Stimulated activated CD8-positive, alpha-beta memory T cell treated with anti-CD3 and anti-CD28 coated beads, Interleukin-4, amount 100 ng/mL, for 1 hour (primary cell): ENCODE results near the gene RAD1.

Experiments used
- DNase-seq, 2 donors: peaks; one replicate each; pipeline ENCODE4 v3.0.0-alpha.2; 2020; ENCODE audit warnings: low read depth in 2 of 2, low spot score in 1 of 2

RAD1 gene

DNA sequence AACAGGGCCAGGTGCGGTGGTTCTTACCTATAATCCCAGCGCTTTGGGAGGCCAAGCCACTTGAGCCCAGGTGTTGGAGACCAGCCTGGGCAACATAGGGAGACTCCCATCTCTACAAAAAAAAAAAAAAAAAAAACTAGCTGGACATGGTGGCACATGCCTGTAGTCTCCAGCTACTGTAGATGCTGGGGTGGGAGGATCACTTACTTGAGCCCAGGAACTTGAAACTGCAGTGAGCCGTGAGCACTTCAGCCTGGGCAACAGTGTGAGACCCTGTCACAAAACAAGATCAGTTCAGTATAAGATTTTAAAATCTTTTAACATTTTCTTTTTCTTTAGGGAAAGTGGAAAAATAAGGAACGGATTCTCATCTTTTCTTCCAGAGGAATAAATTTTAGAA is 2.7 kb upstream of the RAD1 start:
- no peak for DNase-seq

DNA sequence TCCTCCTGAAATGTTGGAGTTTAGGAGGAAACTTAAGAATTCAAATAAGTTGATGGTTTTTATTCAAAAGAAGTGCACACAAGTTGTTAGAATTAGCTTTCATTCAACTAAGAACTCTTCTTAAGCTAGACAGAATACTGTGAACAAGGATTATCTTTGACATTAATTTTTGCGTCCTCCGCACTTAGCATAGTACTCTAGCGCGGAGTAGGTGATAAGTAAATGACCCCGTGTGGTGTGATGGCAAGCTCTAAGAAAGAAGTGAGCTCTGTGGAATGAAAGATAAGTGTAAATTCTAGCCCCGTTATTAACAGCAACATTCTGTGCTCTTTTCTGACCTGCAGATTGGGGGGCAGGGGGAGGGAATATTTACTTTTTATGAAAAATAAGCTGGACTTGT is 1.2 kb upstream of the RAD1 start:
- no peak for DNase-seq

DNA sequence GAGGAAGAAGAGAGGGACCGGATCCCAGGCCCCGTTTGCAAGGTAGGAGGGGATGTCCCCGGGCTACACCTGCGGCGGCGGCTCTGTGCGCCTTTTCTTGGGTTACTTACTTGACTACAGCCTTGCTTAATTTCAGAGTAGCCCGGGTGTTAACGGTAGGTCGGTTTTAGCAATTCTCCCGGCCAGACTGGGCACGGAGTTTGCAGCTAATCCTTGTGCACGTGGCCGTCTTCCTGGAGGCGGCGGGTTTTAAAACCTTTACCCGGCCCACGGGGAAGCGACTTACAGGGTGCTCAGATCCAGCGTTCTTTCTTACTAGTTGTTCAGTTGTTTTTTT is 520 bp upstream of the RAD1 start:
- no peak for DNase-seq

DNA sequence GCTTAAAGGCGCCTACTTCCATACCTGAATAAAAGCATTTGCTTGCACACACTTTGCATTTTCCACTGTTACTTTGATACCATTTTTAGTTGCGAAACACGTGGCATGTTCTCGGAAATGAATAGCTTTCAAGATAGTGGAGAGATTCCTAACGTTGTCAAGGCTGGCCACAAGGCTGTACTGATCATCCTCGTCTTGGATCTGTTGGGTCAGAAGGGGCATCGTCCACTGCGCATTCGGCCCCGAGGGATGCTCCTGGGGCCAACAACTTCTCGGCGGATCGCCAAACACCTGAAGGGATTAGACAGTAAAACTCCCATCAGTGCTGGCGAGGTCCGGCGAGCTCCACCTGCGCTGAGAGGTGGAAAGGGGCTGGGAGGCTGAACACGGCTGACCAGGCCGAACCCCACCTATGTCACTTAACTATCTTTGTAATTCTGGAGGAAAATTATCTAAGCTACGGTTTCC is 599 bp downstream of the RAD1 start:
- no peak for DNase-seq

DNA sequence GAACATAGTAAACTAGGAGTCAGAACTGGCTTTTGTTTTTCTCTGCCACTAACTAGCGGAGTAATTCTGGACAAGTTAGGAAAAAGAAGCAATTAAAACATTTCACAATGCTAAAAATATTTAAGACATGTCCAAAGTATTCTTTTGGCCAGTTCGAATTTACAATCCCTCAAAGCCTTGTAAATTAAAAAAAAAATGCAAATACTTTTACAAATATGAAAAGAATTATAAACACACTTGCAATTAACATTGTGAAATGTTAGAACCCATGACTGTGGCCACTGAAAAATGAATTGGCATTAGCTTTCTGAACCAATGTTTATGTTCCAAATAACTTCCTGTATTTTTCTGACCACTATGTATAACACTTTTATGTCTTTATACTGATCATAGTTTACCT is 2.2 kb downstream of the RAD1 start:
- no peak for DNase-seq

DNA sequence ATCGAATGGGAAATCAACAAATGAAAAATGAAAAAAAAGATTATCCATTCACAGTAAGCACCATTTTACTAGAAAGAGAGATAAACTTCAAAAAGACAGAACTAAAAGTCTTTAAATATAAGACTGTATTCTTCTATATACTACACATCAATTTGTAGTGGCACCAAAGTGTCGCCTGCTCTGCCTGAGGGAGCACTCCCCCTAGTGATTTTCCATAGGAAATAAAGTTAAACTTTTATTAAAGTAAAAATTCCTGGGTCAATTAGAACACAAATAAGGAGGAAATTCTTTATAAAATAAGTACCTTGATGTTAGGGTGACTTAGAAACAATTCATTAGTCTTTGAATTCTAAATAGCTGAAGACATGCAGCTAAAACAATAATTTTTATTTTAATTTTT is 9.7 kb downstream of the RAD1 start:
- DNase-seq, result no peak

DNA sequence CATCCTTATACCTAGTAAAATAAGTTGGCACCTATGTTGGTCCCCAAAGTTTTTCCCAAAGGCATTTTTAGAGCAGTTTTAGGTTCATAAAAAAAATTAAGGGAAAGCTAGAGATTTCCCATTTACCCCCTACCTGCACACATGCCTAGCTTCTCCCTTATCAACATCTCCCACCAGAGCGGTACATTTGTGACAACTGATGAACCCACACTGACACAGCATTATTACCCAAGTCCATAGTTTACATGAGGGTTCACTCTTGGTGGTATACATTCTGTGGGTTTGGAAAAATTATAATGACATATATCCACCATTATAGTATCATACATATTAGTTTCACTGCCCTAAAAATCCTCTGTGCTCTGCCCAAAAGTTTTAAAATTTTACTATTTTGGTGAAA is 12.0 kb downstream of the RAD1 start:
- DNase-seq, result no peak

DNA sequence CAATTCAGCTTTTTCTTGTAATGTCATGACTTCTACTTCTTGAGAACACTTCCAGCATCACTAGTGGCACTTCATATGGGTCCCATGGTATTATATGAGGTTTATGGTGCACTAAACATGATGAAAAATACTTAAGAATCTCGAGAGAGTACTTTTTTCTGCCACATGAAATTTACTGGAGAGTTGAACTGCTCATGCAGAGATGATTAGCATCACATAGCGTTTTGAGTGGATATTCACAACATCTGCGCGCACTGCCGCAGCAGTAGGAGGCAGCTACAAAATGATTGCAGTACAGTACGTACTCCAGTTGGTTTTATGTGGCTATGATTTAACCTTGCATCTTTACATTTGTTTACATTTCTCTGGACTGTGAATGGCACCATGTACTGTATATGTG is 14.7 kb downstream of the RAD1 start:
- no peak for DNase-seq

DNA sequence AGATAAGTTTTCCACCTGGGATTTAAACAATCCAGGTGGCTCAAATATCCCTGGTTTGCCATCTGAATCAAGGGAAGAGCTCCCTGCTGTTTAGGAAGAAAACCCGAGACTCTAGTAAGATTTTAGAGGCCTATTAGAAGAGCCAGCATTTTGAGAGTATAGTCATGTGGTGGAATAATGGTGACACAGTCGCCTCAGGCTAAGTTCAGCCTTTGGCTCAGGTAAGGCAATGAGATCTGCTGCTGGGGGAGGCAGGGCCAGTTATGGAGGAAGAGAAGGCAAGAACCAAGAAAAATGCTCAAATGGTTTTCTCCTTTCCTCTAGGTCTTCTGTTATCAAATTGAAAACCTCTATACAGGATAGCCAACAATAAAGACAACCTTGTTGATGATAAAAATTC is 16.2 kb downstream of the RAD1 start:
- no peak for DNase-seq

DNA sequence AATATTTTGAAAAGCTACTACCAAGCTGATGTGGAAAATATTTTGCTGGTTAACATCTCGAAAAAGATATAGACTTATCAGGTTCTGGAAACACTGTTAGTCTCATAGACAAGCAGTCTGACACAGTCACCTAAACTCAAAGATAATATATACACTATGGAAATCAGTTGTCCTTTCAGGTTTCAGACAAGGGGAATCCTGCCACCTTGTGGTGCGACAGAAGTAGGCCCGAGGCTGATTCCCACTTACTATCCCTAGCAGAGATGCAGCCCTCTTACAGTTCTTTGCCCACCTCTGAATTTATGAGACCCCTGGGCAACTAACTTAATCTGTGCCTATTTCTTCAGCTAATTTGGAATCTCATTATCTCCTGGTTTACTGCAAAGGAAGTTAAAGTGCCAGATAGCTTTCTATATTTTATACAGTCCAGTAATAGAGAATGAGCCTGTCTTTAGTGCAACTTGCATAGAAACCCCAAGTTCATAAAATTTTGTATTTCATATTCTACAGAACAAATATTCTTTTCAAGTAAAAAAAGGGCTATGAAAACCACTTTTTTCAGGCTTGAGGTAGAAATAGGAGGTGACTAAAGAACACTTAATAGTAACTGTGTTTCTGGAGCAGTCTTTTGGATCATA is 16.9 kb downstream of the RAD1 start:
- DNase-seq, result peak; percentile 29 to 31

DNA sequence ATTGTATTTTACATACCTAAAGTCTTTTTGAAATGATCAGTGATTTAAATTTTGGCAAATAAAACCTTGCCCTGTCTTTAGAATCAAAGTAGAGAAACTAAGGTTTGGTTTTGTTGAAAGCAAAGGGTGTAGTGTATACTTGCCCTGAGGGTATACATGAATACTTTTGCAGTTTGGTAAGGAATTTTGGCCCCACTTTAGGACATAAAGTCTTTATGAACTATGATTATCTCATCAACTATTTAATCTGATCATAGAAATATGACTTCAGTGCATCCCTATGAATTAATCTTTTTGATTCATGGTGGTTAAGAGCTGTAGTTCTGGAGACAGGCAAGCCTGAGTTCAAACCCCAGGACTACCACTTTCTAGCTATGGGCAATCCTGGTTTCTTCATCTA is 17.7 kb downstream of the RAD1 start:
- DNase-seq, result no peak

DNA sequence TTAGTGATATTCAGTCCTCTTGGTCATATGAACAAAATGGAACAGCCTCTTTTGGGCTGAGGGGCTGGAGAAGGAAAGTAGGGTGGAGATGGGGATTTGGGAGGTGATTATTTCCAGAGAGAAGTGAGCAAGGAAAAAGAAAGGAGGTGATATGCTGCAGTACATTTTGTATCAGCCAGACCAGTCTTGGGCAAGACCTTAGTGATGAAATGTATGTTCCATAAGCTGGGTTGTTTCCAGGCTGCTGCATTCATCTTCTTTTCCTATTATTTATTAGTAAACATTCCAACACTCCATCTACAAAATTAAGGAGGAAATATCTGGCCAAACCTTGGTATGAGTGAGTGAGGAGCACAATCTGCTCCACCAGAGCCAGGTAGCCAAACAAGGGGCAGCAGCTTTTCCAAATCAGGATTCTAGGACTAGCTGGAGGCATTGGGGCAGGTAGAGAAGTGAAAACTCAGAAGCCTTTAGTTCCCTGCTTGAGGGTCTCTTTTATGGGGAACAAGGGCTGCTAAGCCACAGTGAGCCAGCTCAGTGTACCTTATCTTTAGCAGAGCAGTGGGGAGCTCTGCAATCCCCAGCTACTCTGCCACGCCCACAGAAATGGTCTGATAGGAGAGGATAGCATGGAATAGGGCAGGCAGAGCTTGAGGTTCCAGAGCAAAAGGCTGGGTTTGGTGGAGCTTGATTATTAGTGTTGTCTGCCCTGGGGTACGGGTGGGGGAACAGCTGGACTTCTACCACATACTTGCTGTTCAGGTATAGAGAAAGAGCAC is 19.5 kb downstream of the RAD1 start:
- no peak for DNase-seq

DNA sequence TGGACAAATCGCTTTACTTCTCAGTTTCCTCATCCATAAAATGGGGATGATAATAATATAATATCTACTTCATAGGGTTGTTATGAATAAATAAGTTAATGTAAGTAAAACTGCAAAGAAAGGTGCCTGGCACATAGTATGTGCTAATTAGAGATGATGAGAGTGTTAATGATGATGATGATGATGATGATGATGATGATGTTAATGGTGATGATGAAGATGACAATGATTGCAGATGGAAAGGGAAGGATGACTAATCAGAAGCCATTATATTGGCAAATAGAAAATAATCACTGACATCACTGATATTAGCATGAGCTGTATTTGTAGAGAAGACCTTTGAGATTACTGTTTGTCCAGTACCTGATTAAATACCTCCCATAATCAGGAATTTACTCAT is 20.6 kb downstream of the RAD1 start:
- no peak for DNase-seq

DNA sequence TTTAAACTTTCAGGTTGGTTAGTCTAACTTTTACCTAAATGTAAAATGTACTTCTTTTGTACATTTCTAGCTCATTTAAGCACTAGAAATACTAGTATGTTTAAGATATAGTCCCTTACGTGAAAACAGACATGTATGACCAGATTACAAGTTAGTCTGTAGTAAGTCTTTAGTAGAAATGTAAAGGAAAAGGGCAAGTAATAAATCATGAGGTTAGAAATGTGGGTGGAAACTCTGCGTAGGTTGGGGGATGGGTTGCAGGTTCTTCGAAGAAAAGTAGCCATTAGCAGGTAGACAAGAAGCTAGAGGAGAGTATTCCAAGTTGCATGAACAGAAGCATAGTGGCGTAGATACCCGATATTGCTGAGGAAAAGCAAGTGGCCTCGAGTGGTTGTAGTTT is 22.9 kb downstream of the RAD1 start:
- no peak for DNase-seq

DNA sequence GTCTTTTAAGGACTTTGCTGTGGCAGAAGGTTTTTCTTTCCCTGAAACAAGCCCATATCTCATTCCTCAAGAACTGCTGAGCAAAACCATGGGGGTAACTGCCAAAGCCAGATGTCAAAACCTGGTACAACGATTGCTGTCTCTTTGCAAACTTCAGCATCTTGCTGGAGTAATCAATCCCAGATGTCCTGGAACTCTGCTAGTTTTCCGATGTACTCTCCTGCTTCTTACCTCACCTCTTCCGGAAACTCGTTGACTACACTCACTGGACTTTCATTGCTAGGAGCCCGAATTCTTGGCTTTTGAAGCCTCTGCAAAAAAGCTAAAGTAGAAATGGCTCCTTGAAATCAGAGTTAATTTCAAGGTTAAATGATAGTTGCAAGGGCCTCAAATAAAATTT is 23.3 kb downstream of the RAD1 start:
- DNase-seq, result no peak

DNA sequence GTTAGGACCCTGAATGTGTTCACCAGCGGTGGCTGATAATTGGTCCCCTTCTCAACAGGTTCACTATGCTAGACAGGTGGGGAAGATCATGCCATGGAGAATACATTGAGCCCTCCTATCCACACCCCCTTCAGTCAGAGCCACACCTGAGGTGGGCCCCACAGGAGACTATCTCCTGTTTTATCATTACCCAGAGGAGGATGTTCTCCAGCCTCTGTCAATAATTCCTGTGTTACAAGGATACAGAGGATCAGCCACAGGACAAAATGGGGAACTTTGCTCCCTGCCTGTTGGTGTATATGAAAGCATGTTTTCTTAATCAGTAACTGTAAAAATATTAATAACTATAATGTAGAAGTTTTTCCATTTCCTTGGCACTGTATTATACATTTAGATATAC is 25.9 kb downstream of the RAD1 start:
- no peak for DNase-seq

DNA sequence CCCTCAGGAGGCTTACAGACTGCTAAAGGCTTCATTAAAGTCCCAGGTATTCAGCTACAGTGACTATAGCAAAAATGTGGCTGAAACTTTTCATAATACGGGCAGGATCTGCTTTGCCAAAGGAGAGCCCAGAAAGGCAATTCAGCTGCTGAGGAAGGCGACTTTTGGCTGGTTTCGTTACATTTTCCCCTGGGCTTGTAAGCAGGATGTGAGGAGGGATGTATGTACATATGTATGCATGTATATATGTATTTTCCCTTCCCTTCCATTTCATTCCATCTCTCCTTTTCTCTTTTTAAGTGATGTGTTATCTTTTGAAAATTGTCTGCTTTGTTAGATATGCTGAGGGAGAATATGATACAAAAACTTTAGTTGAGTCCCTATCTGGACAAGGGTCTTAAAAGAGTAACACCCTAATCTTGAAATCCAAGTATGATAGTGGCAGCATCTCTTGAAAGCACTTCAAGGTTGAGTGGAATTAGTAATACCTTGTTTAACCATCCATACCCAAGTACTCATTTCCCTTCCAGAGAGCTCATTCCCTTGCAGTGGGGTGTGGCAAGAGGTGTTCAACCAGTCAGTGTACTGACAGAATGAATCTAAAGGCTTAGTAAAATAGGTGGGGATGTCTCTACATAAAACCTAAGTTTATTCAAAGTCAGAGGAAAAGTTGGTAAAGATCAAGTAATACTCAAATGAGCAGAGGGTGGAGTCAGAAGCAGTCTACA is 28.7 kb downstream of the RAD1 start:
- DNase-seq, result no peak

DNA sequence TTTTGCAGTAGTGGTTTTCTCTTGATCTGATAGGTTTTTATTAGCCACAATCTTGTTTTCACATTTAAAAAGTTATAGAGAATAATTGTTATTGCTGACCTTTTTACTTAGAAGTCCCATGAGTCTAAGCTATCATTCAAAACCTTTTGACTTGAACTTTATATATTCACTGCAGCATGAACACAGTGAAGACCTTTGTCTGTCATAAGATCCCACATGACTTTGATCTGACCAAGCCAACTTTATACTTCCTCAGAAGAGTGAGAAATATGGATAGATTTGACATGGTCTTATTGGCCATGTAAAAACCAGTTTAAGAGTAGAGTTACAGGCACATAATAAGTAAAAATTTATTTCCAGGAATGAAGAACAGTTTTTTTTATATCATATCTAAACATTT is 34.1 kb downstream of the RAD1 start:
- no peak for DNase-seq

DNA sequence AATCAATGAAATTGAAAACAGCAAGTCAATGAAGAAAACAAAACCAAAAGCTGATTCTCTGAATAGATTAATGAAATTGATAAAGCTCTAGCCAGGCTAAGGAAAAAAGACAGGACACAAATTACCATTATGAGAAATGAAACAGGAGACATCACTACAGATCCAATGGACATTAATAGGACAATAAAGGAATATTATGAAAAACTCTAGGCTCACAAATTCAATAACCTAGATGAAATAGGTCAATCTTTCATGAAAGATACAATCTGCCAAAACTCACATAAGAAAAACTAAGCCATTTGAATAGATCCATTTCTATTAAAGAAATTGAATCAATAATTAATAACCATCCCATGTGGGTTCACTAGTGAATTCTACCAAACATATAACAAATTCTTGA is 39.0 kb downstream of the RAD1 start:
- DNase-seq, result no peak

DNA sequence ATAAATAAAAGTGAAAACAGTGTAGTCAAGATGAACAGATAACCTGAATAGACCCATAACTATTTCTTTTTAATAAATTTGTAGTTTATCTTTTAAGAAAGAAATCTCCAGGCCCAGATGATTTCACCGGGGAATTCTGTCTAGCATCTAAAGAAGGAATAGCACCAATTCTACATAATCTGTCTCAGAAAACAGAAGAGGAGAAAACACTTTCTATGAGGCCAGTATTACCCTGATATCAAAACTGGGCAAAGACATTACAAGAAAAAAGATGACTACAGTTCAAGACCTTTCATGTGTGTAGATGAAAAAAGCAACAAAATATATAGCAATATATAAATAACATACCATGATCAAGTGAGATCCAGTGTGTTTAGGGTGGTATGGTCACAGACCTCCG is 44.9 kb downstream of the RAD1 start:
- DNase-seq, result no peak

DNA sequence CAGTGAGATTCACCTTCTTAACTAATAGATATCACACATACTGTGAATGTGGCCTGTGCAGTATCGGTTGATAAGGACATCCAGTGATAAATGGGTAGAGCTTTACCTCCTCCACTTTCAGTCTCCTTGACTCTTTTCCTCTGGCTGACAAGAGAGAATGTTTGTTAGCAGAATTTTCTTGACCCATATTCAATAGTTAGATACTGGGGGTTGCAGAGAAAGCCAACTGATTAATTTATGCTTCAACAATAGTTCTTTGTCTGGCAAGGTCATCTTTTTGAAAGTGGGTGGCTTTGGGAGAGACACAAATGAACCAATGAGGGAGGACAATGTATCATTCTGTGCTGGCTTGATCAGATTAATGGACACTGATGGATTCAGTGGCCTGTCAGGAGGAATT is 46.0 kb downstream of the RAD1 start:
- no peak for DNase-seq

DNA sequence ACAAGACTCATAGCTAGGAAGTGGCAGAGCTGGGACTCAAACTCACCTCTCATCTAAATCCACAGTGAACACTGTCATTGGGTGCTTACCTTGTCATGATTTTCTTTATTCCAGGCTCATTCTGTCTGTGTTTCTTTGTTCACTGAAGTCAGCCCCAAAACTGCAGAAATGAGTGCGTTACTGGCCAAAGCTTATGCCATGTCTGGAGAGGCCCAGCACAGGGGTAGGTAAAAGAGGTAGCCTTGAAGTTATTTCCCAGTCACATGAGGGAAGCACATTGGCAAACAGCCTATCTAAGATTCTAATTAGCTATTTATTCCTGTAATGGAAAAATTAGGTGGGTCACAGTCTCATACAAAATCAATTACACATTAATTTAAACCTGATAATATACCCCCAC is 46.5 kb downstream of the RAD1 start:
- no peak for DNase-seq

DNA sequence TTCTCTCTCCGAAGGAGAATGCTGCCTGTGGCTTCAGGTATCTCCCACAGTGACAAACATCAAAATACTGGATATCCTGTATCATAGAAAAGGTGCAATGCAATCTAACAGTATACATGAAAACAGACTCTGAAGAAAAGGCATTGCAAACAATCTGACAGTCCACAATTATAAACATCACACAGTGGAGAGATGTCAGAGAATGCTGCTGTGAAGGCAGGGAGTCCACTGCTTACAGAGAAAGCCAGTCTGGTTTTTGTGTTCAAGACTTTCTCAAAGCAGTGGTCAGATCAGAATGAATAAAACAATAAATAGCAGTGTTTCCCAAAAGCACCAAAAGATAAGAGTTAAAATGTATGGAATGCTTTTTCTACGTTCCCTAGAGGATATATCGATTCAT is 47.6 kb downstream of the RAD1 start:
- DNase-seq, result no peak
